ENCODE measurements around the gene GJC2.

DNA sequence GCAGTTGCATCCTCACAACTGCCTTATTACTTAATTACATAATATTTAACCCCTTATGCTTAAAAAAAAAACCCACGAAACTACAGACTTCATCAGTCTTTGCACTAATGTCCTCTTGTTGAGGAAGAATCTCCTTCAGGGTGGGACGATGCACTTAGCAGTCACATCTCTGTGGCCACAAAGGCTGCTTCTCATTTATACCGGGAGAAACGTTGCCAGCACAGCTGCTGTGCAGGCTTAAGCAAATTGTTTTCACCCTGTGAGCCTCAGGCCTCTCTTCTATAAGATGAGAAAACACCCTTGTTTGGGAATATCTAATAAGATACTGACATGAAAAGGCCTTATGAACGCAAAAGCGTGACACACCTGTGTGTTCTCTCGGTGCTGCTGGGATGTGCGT lies 55.2 kb downstream of the GJC2 start:
- TF ChIP-seq CTCF (IDR thresholded peaks at IDR 0.05; ENCODE audit: borderline replicate concordance, extremely low read depth, low read length, poor library complexity, severe bottlenecking) (no peak), EZH2 (IDR thresholded peaks at IDR 0.05; ENCODE audit: borderline replicate concordance, low read depth, low read length, severe bottlenecking) (no peak)

All from DND-41 (cell line).